HepG2 (cell line): ENCODE measurements around the gene NFATC4. TPM values are rescaled to one million over a fixed set of nuclear protein-coding genes. Genes with fewer than 3 reads are reported as not detected.
A peak's percentile ranks its signal among the peaks of the same experiment; 100 is the strongest.

ENCODE experiments used
- ATAC-seq: fragments of 200-7000 bp; cut with Tn5 transposase; 3 replicates; pipeline ENCODE4 v1.9.1; 2020; ENCODE audit warnings: mild to moderate bottlenecking, moderate library complexity
- BruUV-seq: library from RNA; stranded (reverse); fragments of 400-500 nt; replicated peaks from 2 replicates; lab custom pipeline; 2021; lab: Mats Ljungman, UMichigan
- CTCF ChIA-PET: fragments of 300-600 bp; formaldehyde crosslinking; extraction: SDS; loops from one replicate; lab custom pipeline; 2021; ENCODE audit warnings: low total read pairs, inconsistent platforms, low intra/inter-chr PET ratio; lab: Yijun Ruan, JAX
- POLR2A ChIA-PET: fragments of 350-600 bp; sonication (Branson Sonifier 250); formaldehyde crosslinking; loops from one replicate; lab custom pipeline; 2020; ENCODE audit warnings: antibody characterized with exemption, inconsistent platforms; lab: Yijun Ruan, JAX
- DNase-seq: peaks from one replicate; pipeline ENCODE4 v3.0.0-alpha.2; 2015; ENCODE audit warnings: low spot score
- FAIRE-seq: peaks from 3 replicates; lab custom pipeline; 2011; peaks lifted over from hg19 to GRCh38; lab: Jason Lieb, UNC
- H2AFZ ChIP-seq: one replicate; pipeline ENCODE4 v1.6.1; 2011; ENCODE audit warnings: low read length, inconsistent platforms
- H3K27ac ChIP-seq: fragments of 300-600 bp; 3 replicates; pipeline ENCODE4 v1.8.0; 2011; ENCODE audit warnings: mixed run types, mild to moderate bottlenecking, mixed read lengths, low read length, inconsistent platforms; ENCODE audit not compliant: insufficient read depth; ENCODE audit errors: extremely low read length
- H3K27me3 ChIP-seq, 2 experiments: fragments of 200-600 bp in 1 of 2; 2 replicates in 1 of 2; 3 replicates in 1 of 2; pipeline versions ENCODE4 v1.6.0 to v1.8.0; 2011; ENCODE audit warnings: low read length in 2 of 2, mild to moderate bottlenecking in 2 of 2, moderate library complexity in 2 of 2, inconsistent platforms in 1 of 2; ENCODE audit not compliant: insufficient read depth in 2 of 2, control insufficient read depth in 1 of 2
- H3K36me3 ChIP-seq, 2 experiments: fragments of 200-600 bp in 1 of 2; replicated peaks in 1 of 2; 2 replicates in 1 of 2; 3 replicates in 1 of 2; pipeline versions ENCODE4 v1.5.1 to v1.8.0; 2011; ENCODE audit warnings: low read length in 2 of 2, inconsistent platforms in 1 of 2; ENCODE audit not compliant: insufficient read depth in 2 of 2, control insufficient read depth in 1 of 2
- H3K4me1 ChIP-seq: 2 replicates; pipeline ENCODE4 v1.5.1; 2012; ENCODE audit warnings: low read length, inconsistent platforms; ENCODE audit not compliant: insufficient read depth
- H3K4me2 ChIP-seq: 2 replicates; pipeline ENCODE4 v1.6.0; 2011; ENCODE audit warnings: low read depth, low read length, inconsistent platforms
- H3K4me3 ChIP-seq, 3 experiments: fragments of 200-600 bp in 1 of 3; sonication (generic), shearing (Covaris generic) in 1 of 3; replicated peaks in 1 of 3; 2 replicates each; pipeline ENCODE4 v1.5.1; 2011 to 2016; ENCODE audit warnings: low read length in 3 of 3, inconsistent platforms in 2 of 3, low read depth in 2 of 3, mild to moderate bottlenecking in 2 of 3, control low read depth in 1 of 3, mixed read lengths in 1 of 3; ENCODE audit not compliant: insufficient read depth in 1 of 3
- H3K79me2 ChIP-seq: one replicate; pipeline ENCODE4 v1.6.1; 2011; ENCODE audit warnings: low read length, inconsistent platforms; ENCODE audit not compliant: insufficient read depth
- H3K9ac ChIP-seq: 2 replicates; pipeline ENCODE4 v1.6.0; 2011; ENCODE audit warnings: mild to moderate bottlenecking, low read depth, low read length, inconsistent platforms; ENCODE audit not compliant: insufficient read depth
- H3K9me3 ChIP-seq: 2 replicates; pipeline ENCODE4 v1.5.1; 2012; ENCODE audit warnings: mild to moderate bottlenecking, low read length
- H4K20me1 ChIP-seq: 2 replicates; pipeline ENCODE4 v1.6.0; 2011; ENCODE audit warnings: inconsistent platforms, mild to moderate bottlenecking, low read length, moderate library complexity; ENCODE audit not compliant: insufficient read depth
- ADNP ChIP-seq: sonication (generic); formaldehyde crosslinking; IDR thresholded peaks from 2 replicates; pipeline ENCODE4 v1.4.0; 2020; ENCODE audit warnings: missing genetic modification reagents
- FOXP1 ChIP-seq, 2 experiments: fragments of 450-650 bp in 1 of 2; IDR thresholded peaks; 2 replicates each; pipeline ENCODE4 v1.6.1; 2017 to 2018; ENCODE audit warnings: antibody characterized with exemption in 1 of 2
- HNF4A ChIP-seq: sonication (generic); formaldehyde crosslinking; IDR thresholded peaks from 2 replicates; pipeline ENCODE4 v1.4.0; 2020; ENCODE audit warnings: missing genetic modification reagents
- HNRNPL ChIP-seq: fragments of 200-400 bp; formaldehyde crosslinking; IDR thresholded peaks from 2 replicates; pipeline ENCODE4 v1.6.1; 2017; ENCODE audit warnings: mild to moderate bottlenecking, low read depth, low read length
- MAFK ChIP-seq, 2 experiments: IDR thresholded peaks in 1 of 2; conservative IDR thresholded peaks in 1 of 2; 2 replicates each; pipeline ENCODE4 v1.6.1; 2011; ENCODE audit warnings: improper control_type of control experiment in 2 of 2, low read length in 2 of 2
- NFE2 ChIP-seq: sonication (generic); formaldehyde crosslinking; IDR thresholded peaks from 2 replicates; pipeline ENCODE4 v1.4.0; 2020; ENCODE audit warnings: missing genetic modification reagents
- NONO ChIP-seq, 2 experiments: fragments of 450-650 bp in 1 of 2; sonication (generic) in 1 of 2; formaldehyde crosslinking in 1 of 2; IDR thresholded peaks in 1 of 2; conservative IDR thresholded peaks in 1 of 2; 2 replicates each; pipeline versions ENCODE4 v1.6.1 to v1.8.0; 2017 to 2022; ENCODE audit warnings: mild to moderate bottlenecking in 1 of 2, missing genetic modification reagents in 1 of 2, moderate library complexity in 1 of 2
- PAXIP1 ChIP-seq: sonication (generic); formaldehyde crosslinking; conservative IDR thresholded peaks from 2 replicates; pipeline ENCODE4 v1.4.0; 2020; ENCODE audit warnings: mild to moderate bottlenecking, missing genetic modification reagents, moderate library complexity
- PITX1 ChIP-seq: sonication (generic); formaldehyde crosslinking; IDR thresholded peaks from 2 replicates; pipeline ENCODE4 v1.5.1; 2020; ENCODE audit warnings: mild to moderate bottlenecking, missing genetic modification reagents
- PRDM15 ChIP-seq: sonication (generic); formaldehyde crosslinking; IDR thresholded peaks from 2 replicates; pipeline ENCODE4 v1.4.0; 2020; ENCODE audit warnings: missing genetic modification reagents
- SSRP1 ChIP-seq: IDR thresholded peaks from 2 replicates; pipeline ENCODE4 v1.6.1; 2016; ENCODE audit warnings: control low read depth
- ZFY ChIP-seq: sonication (generic); formaldehyde crosslinking; IDR thresholded peaks from 2 replicates; pipeline ENCODE4 v1.4.0; 2020; ENCODE audit warnings: missing genetic modification reagents
- ZNF276 ChIP-seq: sonication (generic); formaldehyde crosslinking; IDR thresholded peaks from 2 replicates; pipeline ENCODE4 v1.4.0; 2020; ENCODE audit warnings: mild to moderate bottlenecking, low read depth, missing genetic modification reagents
- ZNF431 ChIP-seq: sonication (generic); formaldehyde crosslinking; IDR thresholded peaks from 2 replicates; pipeline ENCODE4 v1.9.0; 2022; ENCODE audit warnings: missing genetic modification reagents, low read depth, mild to moderate bottlenecking, borderline replicate concordance
- ZNF441 ChIP-seq: sonication (generic); formaldehyde crosslinking; IDR thresholded peaks from 2 replicates; pipeline ENCODE4 v1.7.0; 2021; ENCODE audit warnings: missing genetic modification reagents, borderline replicate concordance
- WGBS: methylation state at CpG from one replicate; pipeline ENCODE4 v1.1.6; 2017; ENCODE audit warnings: low lambda C conversion rate; 5-methylcytosine and 5-hydroxymethylcytosine counted together
- in situ Hi-C: cut with HindIII; loops from 2 replicates; pipeline ENCODE4 v1.10.0; 2017; ENCODE audit warnings: low pct_unique_long_range_greater_than_20kb; ENCODE audit not compliant: extremely low pct_ligation_motif_present
- intact Hi-C: fragments of 100-400 bp; cut with micrococcal nuclease; formaldehyde crosslinking; loops from one replicate; pipeline ENCODE4 v1.10.0; 2022; ENCODE audit not compliant: unreplicated experiment
- polyA plus RNA-seq, 8 experiments: library from polyadenylated mRNA; depleted of rRNA in 3 of 8; stranded (reverse) in 7 of 8; unstranded in 1 of 8; fragments of >200 nt; fragmentation: Illumina TruSeq in 4 of 8; extraction: Trizol in 4 of 8; gene quantifications; 2 replicates each; pipeline versions ENCODE4 v1.2.1 to v1.2.3, GENCODE V29; 2011 to 2016; ENCODE audit warnings: low read depth in 4 of 8, missing spikeins in 1 of 8, mixed read lengths in 1 of 8; ENCODE audit not compliant: insufficient read depth in 1 of 8
- total RNA-seq, 5 experiments: library from RNA; depleted of rRNA; stranded (reverse); fragments of >200 nt; fragmentation: Illumina TruSeq; extraction: Trizol; gene quantifications; 2 replicates each; pipeline ENCODE4 v1.2.3, GENCODE V29; 2016; ENCODE audit warnings: low read depth in 1 of 5

NFATC4 gene
- total and polyA plus RNA-seq, 2 of the 13 experiments (the other 11 are each of a cell fraction or from before 2014, with no cell fraction given) = 0.04 to 0.15 TPM

- no peak for TF ChIP-seq PRDM15 (CRISPR knock-in tag)
- TF ChIP-seq ZNF431 = no peak
- no peak for TF ChIP-seq NFE2
- no peak for TF ChIP-seq HNF4A (CRISPR knock-in tag)
- no peak for TF ChIP-seq ZFY (CRISPR knock-in tag)
- peak; percentile 41; the same call in 1 of the 2 replicates for TF ChIP-seq PITX1
- 0 out of 2 replicates have a peak, but pooled peaks have one; percentile 18 for TF ChIP-seq NONO (IDR thresholded peaks at IDR 0.05)
- TF ChIP-seq NONO (CRISPR knock-in tag; conservative IDR thresholded peaks at IDR 0.05) = no peak
- no peak for TF ChIP-seq SSRP1 (CRISPR knock-in tag)
- no peak for TF ChIP-seq HNRNPL
Observed at GRCh38 chr14:24377657-24378056, 9.7 kb downstream of the NFATC4 start (continued).

GRCh38 chr14:24378327-24378726 is 10.3 kb downstream of the NFATC4 start:
- Histone ChIP-seq H3K4me2 (no peak overlapping the region; the same call in 1 of the 2 replicates), H3K27me3 (peaks cover 9 to 57% of the 10 kb centered on the region in 2 experiments; a peak in 4 of 5 replicates), H3K4me3 (no peak overlapping the region), H3K79me2 (no peaks in the 10 kb centered on the region), H2AFZ (no peak overlapping the region), H3K9me3 (no peaks in the 10 kb centered on the region), H4K20me1 (no peaks in the 10 kb centered on the region), H3K4me1 (peaks cover 14% of the 10 kb centered on the region), H3K27ac (no peak overlapping the region), H3K9ac (no peak overlapping the region), H3K36me3 (no peaks in the 10 kb centered on the region)
- ATAC-seq (peak; percentile 17), FAIRE-seq (no peak), DNase-seq (no peak)
- intact Hi-C loops = no loop called here
- in situ Hi-C loops = no loop called here
- 0% methylated on average over 3 of the region's 3 CpGs for WGBS
- CTCF ChIA-PET = no interaction called here
- POLR2A ChIA-PET = interaction anchor here (1.0 to 2.0 kb wide), 3 partner anchors 47 to 64 kb away, joined by 4 to 10 read pairs (median 4); partner anchors contain the start of genes CBLN3 and KHNYN
- BruUV-seq = no TSS peak
- TF ChIP-seq ZNF276 (0 out of 2 replicates have a peak, but pooled peaks have one; percentile 59), ZNF441 (CRISPR knock-in tag) (no peak), PAXIP1 (CRISPR knock-in tag) (0 out of 2 replicates have a peak, but pooled peaks have one; percentile 29), NFE2 (no peak), ADNP (CRISPR knock-in tag) (no peak), MAFK (conservative IDR thresholded peaks at IDR 0.05 in 1 of 2, IDR thresholded peaks at IDR 0.05 in 1 of 2; ENCODE audit: low read length in 2 of 2) (no peak), FOXP1 (IDR thresholded peaks at IDR 0.05) (no peak), FOXP1 (CRISPR knock-in tag; IDR thresholded peaks at IDR 0.05) (no peak)
